ENCODE data around the gene BCL2L13.
"Not testable (repeated sequence)": the region's sequence is repeated elsewhere in the genome, so short reads cannot be mapped to it uniquely, and the experiment has no call there.

The BCL2L13 gene

GRCh38 chr22:17761138-17761488 lies 122.6 kb downstream of the BCL2L13 start:
- no peaks in the 10 kb centered on the region for H3K4me1 ChIP-seq (ENCODE audit: control insufficient read depth, insufficient read depth, low read length)
- no peaks in the 10 kb centered on the region for H3K36me3 ChIP-seq (ENCODE audit: control insufficient read depth, insufficient read depth, low read length)
- no peak overlapping the region for H3K9ac ChIP-seq (ENCODE audit: low read length)
- H3K27ac ChIP-seq (ENCODE audit: low read depth, low read length) = no peak overlapping the region
- H3K27me3 ChIP-seq (ENCODE audit: control insufficient read depth, insufficient read depth, low read length) = no peaks in the 10 kb centered on the region
- no peak overlapping the region for H3K4me3 ChIP-seq (ENCODE audit: low read length)

- H3K36me3 ChIP-seq (ENCODE audit: control insufficient read depth, insufficient read depth, low read length); H3K27me3 ChIP-seq (ENCODE audit: control insufficient read depth, insufficient read depth, low read length); H3K27ac ChIP-seq (ENCODE audit: low read depth, low read length); H3K4me3 ChIP-seq (ENCODE audit: low read length); H3K9ac ChIP-seq (ENCODE audit: low read length); H3K4me1 ChIP-seq (ENCODE audit: control insufficient read depth, insufficient read depth, low read length): not testable (repeated sequence)
These were observed 124.9 kb downstream of the BCL2L13 start for GRCh38 chr22:17763442-17763841.

- no peaks in the 10 kb centered on the region for H3K4me1 ChIP-seq (ENCODE audit: control insufficient read depth, insufficient read depth, low read length)
- no peaks in the 10 kb centered on the region for H3K36me3 ChIP-seq (ENCODE audit: control insufficient read depth, insufficient read depth, low read length)
- no peak overlapping the region for H3K27ac ChIP-seq (ENCODE audit: low read depth, low read length)
These were observed 125.5 kb downstream of the BCL2L13 start for GRCh38 chr22:17764036-17764435.

GRCh38 chr22:17764852-17765251 lies 126.3 kb downstream of the BCL2L13 start:
- H3K4me1 ChIP-seq (ENCODE audit: control insufficient read depth, insufficient read depth, low read length); H3K27ac ChIP-seq (ENCODE audit: low read depth, low read length); H3K36me3 ChIP-seq (ENCODE audit: control insufficient read depth, insufficient read depth, low read length); H3K9ac ChIP-seq (ENCODE audit: low read length); H3K27me3 ChIP-seq (ENCODE audit: control insufficient read depth, insufficient read depth, low read length); H3K4me3 ChIP-seq (ENCODE audit: low read length): not testable (repeated sequence)

More at GRCh38 chr22:17764036-17764435, 125.5 kb downstream of the BCL2L13 start:
- H3K27me3 ChIP-seq (ENCODE audit: control insufficient read depth, insufficient read depth, low read length) = no peaks in the 10 kb centered on the region
- no peak overlapping the region for H3K4me3 ChIP-seq (ENCODE audit: low read length)
- H3K9ac ChIP-seq (ENCODE audit: low read length) = no peak overlapping the region

GRCh38 chr22:17767233-17768065 lies 128.9 kb downstream of the BCL2L13 start:
- H3K36me3 ChIP-seq (ENCODE audit: control insufficient read depth, insufficient read depth, low read length) = no peaks in the 10 kb centered on the region
- no peaks in the 10 kb centered on the region for H3K27me3 ChIP-seq (ENCODE audit: control insufficient read depth, insufficient read depth, low read length)
- no peak overlapping the region for H3K4me3 ChIP-seq (ENCODE audit: low read length)
- H3K4me1 ChIP-seq (ENCODE audit: control insufficient read depth, insufficient read depth, low read length) = no peaks in the 10 kb centered on the region
- H3K9ac ChIP-seq (ENCODE audit: low read length) = no peak overlapping the region
- no peak overlapping the region for H3K27ac ChIP-seq (ENCODE audit: low read depth, low read length)

GRCh38 chr22:17769013-17769715 lies 130.6 kb downstream of the BCL2L13 start:
- H3K4me3 ChIP-seq (ENCODE audit: low read length) = no peak overlapping the region
- H3K27ac ChIP-seq (ENCODE audit: low read depth, low read length) = no peak overlapping the region
- no peaks in the 10 kb centered on the region for H3K4me1 ChIP-seq (ENCODE audit: control insufficient read depth, insufficient read depth, low read length)
- H3K9ac ChIP-seq (ENCODE audit: low read length) = no peak overlapping the region
- H3K27me3 ChIP-seq (ENCODE audit: control insufficient read depth, insufficient read depth, low read length) = no peaks in the 10 kb centered on the region
- no peaks in the 10 kb centered on the region for H3K36me3 ChIP-seq (ENCODE audit: control insufficient read depth, insufficient read depth, low read length)

GRCh38 chr22:17769716-17770082 lies 131.1 kb downstream of the BCL2L13 start:
- Histone ChIP-seq H3K27ac (ENCODE audit: low read depth, low read length) (no peak overlapping the region), H3K4me1 (ENCODE audit: control insufficient read depth, insufficient read depth, low read length) (no peaks in the 10 kb centered on the region), H3K27me3 (ENCODE audit: control insufficient read depth, insufficient read depth, low read length) (no peaks in the 10 kb centered on the region), H3K36me3 (ENCODE audit: control insufficient read depth, insufficient read depth, low read length) (no peaks in the 10 kb centered on the region), H3K4me3 (ENCODE audit: low read length) (no peak overlapping the region), H3K9ac (ENCODE audit: low read length) (no peak overlapping the region)

GRCh38 chr22:17770180-17771077 lies 131.9 kb downstream of the BCL2L13 start:
- Histone ChIP-seq H3K27ac (ENCODE audit: low read depth, low read length) (no peak overlapping the region), H3K9ac (ENCODE audit: low read length) (no peak overlapping the region), H3K4me3 (ENCODE audit: low read length) (no peak overlapping the region), H3K36me3 (ENCODE audit: control insufficient read depth, insufficient read depth, low read length) (no peaks in the 10 kb centered on the region), H3K4me1 (ENCODE audit: control insufficient read depth, insufficient read depth, low read length) (no peaks in the 10 kb centered on the region), H3K27me3 (ENCODE audit: control insufficient read depth, insufficient read depth, low read length) (no peaks in the 10 kb centered on the region)

GRCh38 chr22:17772249-17772957 lies 133.8 kb downstream of the BCL2L13 start:
- no peaks in the 10 kb centered on the region for H3K4me1 ChIP-seq (ENCODE audit: control insufficient read depth, insufficient read depth, low read length)
- H3K4me3 ChIP-seq (ENCODE audit: low read length) = peak overlapping the region; percentile 59
- no peaks in the 10 kb centered on the region for H3K27me3 ChIP-seq (ENCODE audit: control insufficient read depth, insufficient read depth, low read length)
- H3K9ac ChIP-seq (ENCODE audit: low read length) = no peak overlapping the region
- H3K36me3 ChIP-seq (ENCODE audit: control insufficient read depth, insufficient read depth, low read length) = no peaks in the 10 kb centered on the region
- H3K27ac ChIP-seq (ENCODE audit: low read depth, low read length) = no peak overlapping the region

- H3K27ac ChIP-seq (ENCODE audit: low read depth, low read length) = no peak overlapping the region
- H3K36me3 ChIP-seq (ENCODE audit: control insufficient read depth, insufficient read depth, low read length) = no peaks in the 10 kb centered on the region
- H3K4me1 ChIP-seq (ENCODE audit: control insufficient read depth, insufficient read depth, low read length) = no peaks in the 10 kb centered on the region
- peak overlapping the region; percentile 59 for H3K4me3 ChIP-seq (ENCODE audit: low read length)
- H3K9ac ChIP-seq (ENCODE audit: low read length) = no peak overlapping the region
- H3K27me3 ChIP-seq (ENCODE audit: control insufficient read depth, insufficient read depth, low read length) = no peaks in the 10 kb centered on the region
These were observed 134.5 kb downstream of the BCL2L13 start for GRCh38 chr22:17772958-17773605.

- Histone ChIP-seq H3K27me3 (ENCODE audit: control insufficient read depth, insufficient read depth, low read length) (no peaks in the 10 kb centered on the region), H3K36me3 (ENCODE audit: control insufficient read depth, insufficient read depth, low read length) (no peaks in the 10 kb centered on the region), H3K27ac (ENCODE audit: low read depth, low read length) (no peak overlapping the region), H3K4me1 (ENCODE audit: control insufficient read depth, insufficient read depth, low read length) (no peaks in the 10 kb centered on the region), H3K4me3 (ENCODE audit: low read length) (peak overlapping the region; percentile 59), H3K9ac (ENCODE audit: low read length) (peak overlapping the region; percentile 59)
These were observed 135.1 kb downstream of the BCL2L13 start for GRCh38 chr22:17773606-17774205.

Measured in rectal smooth muscle tissue (tissue), 1 donor.